HG02798 (cell line): ENCODE measurements around the gene ANK2.
A peak's percentile ranks its signal among the peaks of the same experiment; 100 is the strongest.

Experiments
- ATAC-seq: cut with Tn5 transposase; IDR thresholded peaks from one replicate; pipeline ENCODE4 v1.9.1; 2021; ENCODE audit warnings: mild to moderate bottlenecking; ENCODE audit not compliant: unreplicated experiment, poor library complexity

The ANK2 gene

GRCh38 chr4:113049421-113050370, at the start of gene ANK2:
TSS of gene ANK2 (plus strand) at chr4:113049653. CDS start at chr4:113049729, 76 bp downstream.
- ATAC-seq, result no peak

GRCh38 chr4:113003841-113004240, 45.6 kb upstream of the ANK2 start:
- ATAC-seq, result no peak

- ATAC-seq, result no peak
Measured at GRCh38 chr4:113004655-113005054, 44.8 kb upstream of the ANK2 start.

GRCh38 chr4:113006632-113007031, 42.8 kb upstream of the ANK2 start:
- no peak for ATAC-seq

GRCh38 chr4:113007151-113007550, 42.3 kb upstream of the ANK2 start:
- ATAC-seq, result no peak

- no peak for ATAC-seq
Measured at GRCh38 chr4:113008135-113008534, 41.3 kb upstream of the ANK2 start.

GRCh38 chr4:113008716-113009115, 40.7 kb upstream of the ANK2 start:
- ATAC-seq, result no peak

GRCh38 chr4:113009461-113009860, 40.0 kb upstream of the ANK2 start:
- ATAC-seq, result no peak

- ATAC-seq, result no peak
Measured at GRCh38 chr4:113012122-113012725, 37.2 kb upstream of the ANK2 start.

- no peak for ATAC-seq
Measured at GRCh38 chr4:113012786-113013185, 36.7 kb upstream of the ANK2 start.

GRCh38 chr4:113013751-113014150, 35.7 kb upstream of the ANK2 start:
- ATAC-seq, result no peak

GRCh38 chr4:113016377-113016776, 33.1 kb upstream of the ANK2 start:
- no peak for ATAC-seq

GRCh38 chr4:113020966-113021365, 28.5 kb upstream of the ANK2 start:
- ATAC-seq, result no peak

- no peak for ATAC-seq
Measured at GRCh38 chr4:113024388-113024787, 25.1 kb upstream of the ANK2 start.

- no peak for ATAC-seq
Measured at GRCh38 chr4:113025416-113025815, 24.0 kb upstream of the ANK2 start.

- ATAC-seq, result no peak
Measured at GRCh38 chr4:113026556-113026955, 22.9 kb upstream of the ANK2 start.

GRCh38 chr4:113028074-113028473, 21.4 kb upstream of the ANK2 start:
- ATAC-seq, result no peak

GRCh38 chr4:113031212-113031611, 18.2 kb upstream of the ANK2 start:
- no peak for ATAC-seq

- ATAC-seq, result peak; percentile 63
Measured at GRCh38 chr4:113040793-113041192, 8.7 kb upstream of the ANK2 start.

- no peak for ATAC-seq
Measured at GRCh38 chr4:113042502-113042901, 7.0 kb upstream of the ANK2 start.

- no peak for ATAC-seq
Measured at GRCh38 chr4:113043591-113043990, 5.9 kb upstream of the ANK2 start.

- no peak for ATAC-seq
Measured at GRCh38 chr4:113050371-113050755, 910 bp downstream of the ANK2 start.
